ENCODE results near the gene ZNF423. TPM values are rescaled to one million over a fixed set of nuclear protein-coding genes. Genes with fewer than 3 reads are reported as not detected.

The ZNF423 gene
- total and polyA plus RNA-seq, 2 experiments from 2014 or later = 0.43 to 0.49 TPM

- 2% methylated on average over 35 to 39 of the region's 52 CpGs for WGBS, 2 experiments (ENCODE audit: low coverage in 1 of 2, low lambda C conversion rate in 2 of 2, missing lambda C conversion rate in 2 of 2)
- TF ChIP-seq EZH2phosphoT487 (IDR thresholded peaks at IDR 0.05; ENCODE audit: insufficient read depth, low read depth) = no peak
- peak; percentile 66 for TF ChIP-seq EZH2 (IDR thresholded peaks at IDR 0.05; ENCODE audit: insufficient read depth, poor library complexity, severe bottlenecking)
- Histone ChIP-seq H3K27me3 (replicated peaks; ENCODE audit: insufficient read depth) (peaks cover 31% of the 10 kb centered on the region), H2AFZ (no peak overlapping the region), H3K4me2 (ENCODE audit: unreplicated experiment) (peak overlapping the region; percentile 83), H3K9me3 (ENCODE audit: low read depth) (no peaks in the 10 kb centered on the region), H3K9me2 (ENCODE audit: insufficient read depth) (no peaks in the 10 kb centered on the region), H3K4me1 (ENCODE audit: insufficient read depth) (no peaks in the 10 kb centered on the region), H3F3A (ENCODE audit: insufficient read depth) (no peaks in the 10 kb centered on the region), H3K27ac (no peak overlapping the region), H3K79me2 (ENCODE audit: insufficient read depth) (no peaks in the 10 kb centered on the region), H3K9ac (no peak overlapping the region), H4K20me1 (ENCODE audit: insufficient read depth) (no peaks in the 10 kb centered on the region), H3K4me3 (peak overlapping the region; percentile 77), H3K36me3 (ENCODE audit: low read depth) (no peaks in the 10 kb centered on the region)
- peak; percentile 60 for DNase-seq
- in situ Hi-C loops (cut with MboI) = no loop called here
These were observed 1.7 kb upstream of the ZNF423 start for GRCh38 chr16:49857423-49858181.

DNA sequence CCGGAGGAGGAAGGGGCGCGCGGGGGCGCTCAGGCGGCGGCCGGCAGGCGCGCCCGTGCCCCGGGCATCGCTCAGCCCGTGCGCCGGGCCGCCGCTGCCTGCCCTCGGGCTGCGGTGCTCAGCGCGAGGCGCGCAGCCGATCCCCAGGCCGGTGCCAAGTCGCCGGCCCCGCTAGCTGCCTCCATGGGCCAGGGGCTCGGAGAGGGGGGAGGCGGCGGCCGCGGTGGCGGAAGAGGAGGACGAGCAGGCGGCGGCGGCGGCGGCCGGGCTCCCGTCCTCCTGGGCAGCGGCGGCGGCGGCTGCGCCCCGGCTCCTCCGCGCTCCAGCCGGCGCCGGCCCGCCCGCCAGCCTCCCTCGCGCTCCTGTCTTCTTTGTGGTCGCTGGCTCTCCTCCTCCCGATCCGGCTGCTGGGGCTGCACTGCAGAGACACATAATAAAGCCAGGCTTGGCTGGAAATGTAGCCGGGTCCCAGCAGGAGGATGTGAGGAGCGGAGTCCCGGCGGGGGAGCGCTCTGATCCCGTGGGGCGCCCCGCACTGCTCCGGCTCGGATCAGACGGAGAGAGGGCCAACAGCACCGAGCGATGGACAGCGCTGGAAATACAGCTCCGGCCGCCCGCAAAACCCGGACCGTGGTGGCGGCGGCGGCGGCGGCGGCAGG is 889 bp upstream of the ZNF423 start:
- no peak overlapping the region for H3K9ac ChIP-seq
- peak overlapping the region; percentile 83 for H3K4me2 ChIP-seq (ENCODE audit: unreplicated experiment)
- H3K4me1 ChIP-seq (ENCODE audit: insufficient read depth) = no peaks in the 10 kb centered on the region
- no peaks in the 10 kb centered on the region for H4K20me1 ChIP-seq (ENCODE audit: insufficient read depth)
- H3F3A ChIP-seq (ENCODE audit: insufficient read depth) = no peaks in the 10 kb centered on the region
- H2AFZ ChIP-seq = peak overlapping the region; percentile 83; the same call in 1 of the 2 replicates
- H3K27ac ChIP-seq = no peak overlapping the region
- no peak for TF ChIP-seq EZH2phosphoT487 (IDR thresholded peaks at IDR 0.05; ENCODE audit: insufficient read depth, low read depth)
- TF ChIP-seq EZH2 (IDR thresholded peaks at IDR 0.05; ENCODE audit: insufficient read depth, poor library complexity, severe bottlenecking) = no peak
- 1 to 2% methylated on average over 28 to 67 of the region's 86 CpGs for WGBS, 2 experiments (ENCODE audit: low coverage in 1 of 2, low lambda C conversion rate in 2 of 2, missing lambda C conversion rate in 2 of 2)
- H3K9me2 ChIP-seq (ENCODE audit: insufficient read depth) = no peaks in the 10 kb centered on the region
- peak; percentile 88 for DNase-seq
- H3K4me3 ChIP-seq = peak overlapping the region; percentile 77
- H3K79me2 ChIP-seq (ENCODE audit: insufficient read depth) = no peaks in the 10 kb centered on the region
- in situ Hi-C loops (cut with MboI) = no loop called here
- H3K27me3 ChIP-seq (replicated peaks; ENCODE audit: insufficient read depth) = peaks cover 24% of the 10 kb centered on the region
- H3K9me3 ChIP-seq (ENCODE audit: low read depth) = no peaks in the 10 kb centered on the region
- H3K36me3 ChIP-seq (ENCODE audit: low read depth) = no peaks in the 10 kb centered on the region

DNA sequence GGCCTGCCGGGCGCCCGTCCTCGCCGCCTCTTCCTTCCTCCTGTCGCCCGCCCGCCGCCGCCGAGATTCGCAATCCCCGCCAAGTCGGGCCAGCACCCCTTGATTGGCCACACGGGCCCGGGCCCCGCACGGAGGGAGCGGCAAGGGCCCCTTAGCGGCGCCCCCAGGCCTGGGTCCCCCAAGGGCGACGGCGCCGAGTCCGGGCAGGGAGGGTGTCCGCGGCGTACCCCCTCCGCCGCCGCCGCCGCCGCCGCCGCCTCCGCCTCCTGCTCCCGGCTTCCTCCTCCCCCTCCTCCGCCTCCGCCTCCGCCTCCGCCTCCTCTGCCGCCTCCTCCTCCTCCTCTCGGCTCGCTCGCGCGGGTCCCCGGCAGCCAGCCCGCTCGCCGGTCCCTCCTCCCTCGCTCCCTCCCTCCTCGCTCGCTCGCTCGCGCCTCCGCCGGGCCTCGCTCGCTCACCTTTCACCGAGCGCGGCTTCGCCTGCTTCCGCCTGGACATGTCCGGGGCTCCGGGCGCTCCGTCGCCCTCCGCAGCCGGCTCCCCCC is 561 bp downstream of the ZNF423 start:
- H3F3A ChIP-seq (ENCODE audit: insufficient read depth) = no peaks in the 10 kb centered on the region
- WGBS, 2 experiments (ENCODE audit: low coverage in 1 of 2, low lambda C conversion rate in 2 of 2, missing lambda C conversion rate in 2 of 2) = 2% methylated on average over 11 to 55 of the region's 75 CpGs
- H3K4me1 ChIP-seq (ENCODE audit: insufficient read depth) = no peaks in the 10 kb centered on the region
- in situ Hi-C loops (cut with MboI) = no loop called here
- H4K20me1 ChIP-seq (ENCODE audit: insufficient read depth) = no peaks in the 10 kb centered on the region
- no peak overlapping the region for H3K27ac ChIP-seq
- TF ChIP-seq EZH2phosphoT487 (IDR thresholded peaks at IDR 0.05; ENCODE audit: insufficient read depth, low read depth) (0 out of 2 replicates have a peak, but pooled peaks have one; percentile 38), EZH2 (IDR thresholded peaks at IDR 0.05; ENCODE audit: insufficient read depth, poor library complexity, severe bottlenecking) (no peak)
- no peaks in the 10 kb centered on the region for H3K79me2 ChIP-seq (ENCODE audit: insufficient read depth)
- peak overlapping the region; percentile 77 for H3K4me3 ChIP-seq
- H3K9ac ChIP-seq = peak overlapping the region; percentile 60
- no peaks in the 10 kb centered on the region for H3K9me3 ChIP-seq (ENCODE audit: low read depth)
- H3K27me3 ChIP-seq (replicated peaks; ENCODE audit: insufficient read depth) = peaks cover 15% of the 10 kb centered on the region
- H3K4me2 ChIP-seq (ENCODE audit: unreplicated experiment) = peak overlapping the region; percentile 80
- H2AFZ ChIP-seq = peak overlapping the region; percentile 77
- no peaks in the 10 kb centered on the region for H3K9me2 ChIP-seq (ENCODE audit: insufficient read depth)
- H3K36me3 ChIP-seq (ENCODE audit: low read depth) = no peaks in the 10 kb centered on the region
- DNase-seq = peak; percentile 68

GRCh38 chr16:49854796-49855203 is 1.1 kb downstream of the ZNF423 start:
- no peak for DNase-seq

More at GRCh38 chr16:49854796-49855203, 1.1 kb downstream of the ZNF423 start:
- TF ChIP-seq EZH2phosphoT487 (IDR thresholded peaks at IDR 0.05; ENCODE audit: insufficient read depth, low read depth) = no peak
- TF ChIP-seq EZH2 (IDR thresholded peaks at IDR 0.05; ENCODE audit: insufficient read depth, poor library complexity, severe bottlenecking) = no peak
- in situ Hi-C loops (cut with MboI) = no loop called here
- no peaks in the 10 kb centered on the region for H3K79me2 ChIP-seq (ENCODE audit: insufficient read depth)
- 3% methylated on average over 26 to 29 of the region's 45 CpGs for WGBS, 2 experiments (ENCODE audit: low coverage in 1 of 2, low lambda C conversion rate in 2 of 2, missing lambda C conversion rate in 2 of 2)
- H3K9me2 ChIP-seq (ENCODE audit: insufficient read depth) = no peaks in the 10 kb centered on the region
- H3K4me1 ChIP-seq (ENCODE audit: insufficient read depth) = no peaks in the 10 kb centered on the region
- no peaks in the 10 kb centered on the region for H3K9me3 ChIP-seq (ENCODE audit: low read depth)
- H3K4me3 ChIP-seq = peak overlapping the region; percentile 77
- H3K9ac ChIP-seq = peak overlapping the region; percentile 49
- H4K20me1 ChIP-seq (ENCODE audit: insufficient read depth) = no peaks in the 10 kb centered on the region
- H3K27ac ChIP-seq = no peak overlapping the region
- peaks cover 10% of the 10 kb centered on the region for H3K27me3 ChIP-seq (replicated peaks; ENCODE audit: insufficient read depth)
- H3F3A ChIP-seq (ENCODE audit: insufficient read depth) = no peaks in the 10 kb centered on the region
- H2AFZ ChIP-seq = peak overlapping the region; percentile 73
- no peaks in the 10 kb centered on the region for H3K36me3 ChIP-seq (ENCODE audit: low read depth)
- peak overlapping the region; percentile 57 for H3K4me2 ChIP-seq (ENCODE audit: unreplicated experiment)

Measured in GM23248 (cell line).